Esophagus muscularis mucosa (tissue), 4 donors: ENCODE data around the gene TMEM132E.

Experiments
- CTCF ChIP-seq, 3 experiments: fragments of 200-600 bp in 2 of 3; fragments of 450-650 bp in 1 of 3; sonication (generic) in 2 of 3; IDR thresholded peaks; one replicate each; pipeline ENCODE4 v1.5.1; 2017 to 2019; ENCODE audit warnings: antibody characterized with exemption in 3 of 3, mild to moderate bottlenecking in 2 of 3, moderate library complexity in 1 of 3
- EP300 ChIP-seq: sonication (generic); formaldehyde crosslinking; IDR thresholded peaks from one replicate; pipeline ENCODE4 v1.6.1; 2017; ENCODE audit warnings: antibody characterized with exemption
- POLR2A ChIP-seq: fragments of 450-650 bp; IDR thresholded peaks from one replicate; pipeline ENCODE4 v1.6.1; 2017; ENCODE audit warnings: antibody characterized with exemption, moderate library complexity, mild to moderate bottlenecking, low read depth
- POLR2AphosphoS5 ChIP-seq, 2 donors: sonication (generic); formaldehyde crosslinking; IDR thresholded peaks; one replicate each; pipeline ENCODE4 v1.6.1; 2017; ENCODE audit warnings: antibody characterized with exemption in 2 of 2

- TF ChIP-seq CTCF (IDR thresholded peaks at IDR 0.05) (peak; percentile 65 to 88 (median 82)), EP300 (no peak), POLR2A (no peak), POLR2AphosphoS5 (IDR thresholded peaks at IDR 0.05) (no peak)
Observed at GRCh38 chr17:34637548-34638525, 58.5 kb downstream of the TMEM132E start.
